WTC11 (cell line): ENCODE measurements around the gene CTNND2. TPM values are rescaled to one million over a fixed set of nuclear protein-coding genes. Genes with fewer than 3 reads are reported as not detected.

Source experiments
- ATF1 ChIP-seq: sonication (generic); formaldehyde crosslinking; IDR thresholded peaks from 2 replicates; pipeline ENCODE4 v1.8.1; 2023; ENCODE audit warnings: mild to moderate bottlenecking, moderate library complexity, missing genetic modification reagents
- ATF3 ChIP-seq: sonication (generic); formaldehyde crosslinking; conservative IDR thresholded peaks from 2 replicates; pipeline ENCODE4 v1.8.1; 2022; ENCODE audit warnings: mild to moderate bottlenecking, missing genetic modification reagents
- ATF6 ChIP-seq: sonication (generic); formaldehyde crosslinking; IDR thresholded peaks from 2 replicates; pipeline ENCODE4 v1.8.1; 2023; ENCODE audit warnings: mild to moderate bottlenecking, missing genetic modification reagents
- CBFB ChIP-seq: sonication (generic); formaldehyde crosslinking; IDR thresholded peaks from 2 replicates; pipeline ENCODE4 v1.8.1; 2022; ENCODE audit warnings: mild to moderate bottlenecking, low read depth, missing genetic modification reagents
- E2F1 ChIP-seq: sonication (generic); formaldehyde crosslinking; IDR thresholded peaks from 2 replicates; pipeline ENCODE4 v1.8.0; 2022; ENCODE audit warnings: mild to moderate bottlenecking, missing genetic modification reagents
- E2F4 ChIP-seq: sonication (generic); formaldehyde crosslinking; IDR thresholded peaks from 2 replicates; pipeline ENCODE4 v1.8.1; 2022; ENCODE audit warnings: low read depth, mild to moderate bottlenecking, moderate library complexity, missing genetic modification reagents, borderline replicate concordance
- E2F5 ChIP-seq: sonication (generic); formaldehyde crosslinking; IDR thresholded peaks from 2 replicates; pipeline ENCODE4 v1.8.1; 2022; ENCODE audit warnings: mild to moderate bottlenecking, moderate library complexity, missing genetic modification reagents
- ELF4 ChIP-seq: sonication (generic); formaldehyde crosslinking; IDR thresholded peaks from 2 replicates; pipeline ENCODE4 v1.8.1; 2022; ENCODE audit warnings: low read depth, mild to moderate bottlenecking, moderate library complexity, missing genetic modification reagents
- EMX1 ChIP-seq: fragments of 250-450 bp; sonication (Bioruptor Pico); IDR thresholded peaks from 2 replicates; pipeline ENCODE4 v1.8.0; 2021; ENCODE audit warnings: mild to moderate bottlenecking
- FOXJ3 ChIP-seq: sonication (generic); formaldehyde crosslinking; IDR thresholded peaks from 2 replicates; pipeline ENCODE4 v1.9.0; 2021; ENCODE audit warnings: missing genetic modification reagents, mild to moderate bottlenecking, borderline replicate concordance
- FOXP1 ChIP-seq: sonication (generic); formaldehyde crosslinking; IDR thresholded peaks from 2 replicates; pipeline ENCODE4 v1.8.0; 2022; ENCODE audit warnings: missing genetic modification reagents, mild to moderate bottlenecking, moderate library complexity, borderline replicate concordance
- FOXP4 ChIP-seq: sonication (generic); formaldehyde crosslinking; IDR thresholded peaks from 2 replicates; pipeline ENCODE4 v1.8.0; 2022; ENCODE audit warnings: mild to moderate bottlenecking, missing genetic modification reagents
- GABPB1 ChIP-seq: sonication (generic); formaldehyde crosslinking; IDR thresholded peaks from 2 replicates; pipeline ENCODE4 v1.8.1; 2023; ENCODE audit warnings: mild to moderate bottlenecking, missing genetic modification reagents
- HMGA2 ChIP-seq: fragments of 250-450 bp; sonication (Bioruptor Pico); IDR thresholded peaks from 2 replicates; pipeline ENCODE4 v1.4.0; 2021; ENCODE audit warnings: mild to moderate bottlenecking, moderate library complexity
- IRF1 ChIP-seq: sonication (generic); formaldehyde crosslinking; IDR thresholded peaks from 2 replicates; pipeline ENCODE4 v1.8.0; 2023; ENCODE audit warnings: missing genetic modification reagents
- JUN ChIP-seq: sonication (generic); formaldehyde crosslinking; IDR thresholded peaks from 2 replicates; pipeline ENCODE4 v1.8.0; 2023; ENCODE audit warnings: mild to moderate bottlenecking, missing genetic modification reagents
- KAT7 ChIP-seq: sonication (generic); formaldehyde crosslinking; IDR thresholded peaks from 2 replicates; pipeline ENCODE4 v1.8.1; 2023; ENCODE audit warnings: missing genetic modification reagents, mild to moderate bottlenecking, borderline replicate concordance
- NFE2L1 ChIP-seq: sonication (generic); formaldehyde crosslinking; IDR thresholded peaks from 2 replicates; pipeline ENCODE4 v1.8.1; 2023; ENCODE audit warnings: missing genetic modification reagents
- NR3C1 ChIP-seq: sonication (generic); formaldehyde crosslinking; conservative IDR thresholded peaks from 2 replicates; pipeline ENCODE4 v1.8.1; 2023; ENCODE audit warnings: low read depth, mild to moderate bottlenecking, missing genetic modification reagents
- PRRX2 ChIP-seq: fragments of 250-450 bp; sonication (Bioruptor Pico); IDR thresholded peaks from 2 replicates; pipeline ENCODE4 v1.8.0; 2021; ENCODE audit warnings: mild to moderate bottlenecking
- RELA ChIP-seq: sonication (generic); formaldehyde crosslinking; IDR thresholded peaks from 2 replicates; pipeline ENCODE4 v1.8.1; 2022; ENCODE audit warnings: missing genetic modification reagents, mild to moderate bottlenecking, borderline replicate concordance
- TEAD1 ChIP-seq: sonication (generic); formaldehyde crosslinking; IDR thresholded peaks from 2 replicates; pipeline ENCODE4 v1.8.0; 2022; ENCODE audit warnings: mild to moderate bottlenecking, missing genetic modification reagents
- ZNF138 ChIP-seq: sonication (generic); formaldehyde crosslinking; conservative IDR thresholded peaks from 2 replicates; pipeline ENCODE4 v1.8.1; 2022; ENCODE audit warnings: mild to moderate bottlenecking, moderate library complexity, missing genetic modification reagents
- ZNF219 ChIP-seq: sonication (generic); formaldehyde crosslinking; IDR thresholded peaks from 2 replicates; pipeline ENCODE4 v1.8.0; 2023; ENCODE audit warnings: missing genetic modification reagents, mild to moderate bottlenecking, borderline replicate concordance
- ZNF423 ChIP-seq: fragments of 250-450 bp; sonication (Bioruptor Pico); IDR thresholded peaks from 2 replicates; pipeline ENCODE4 v2.1.2; 2022; ENCODE audit warnings: mild to moderate bottlenecking, moderate library complexity
- ZNF425 ChIP-seq: fragments of 250-450 bp; sonication (Bioruptor Pico); conservative IDR thresholded peaks from 2 replicates; pipeline ENCODE4 v1.9.0; 2021; ENCODE audit warnings: mild to moderate bottlenecking
- ZNF671 ChIP-seq: fragments of 250-450 bp; sonication (Bioruptor Pico); IDR thresholded peaks from 2 replicates; pipeline ENCODE4 v1.8.0; 2021; ENCODE audit warnings: mild to moderate bottlenecking
- ZSCAN18 ChIP-seq: fragments of 250-450 bp; sonication (Bioruptor Pico); IDR thresholded peaks from 2 replicates; pipeline ENCODE4 v2.1.2; 2022; ENCODE audit warnings: mild to moderate bottlenecking, moderate library complexity
- total RNA-seq: library from RNA; stranded (reverse); gene quantifications from 3 replicates; pipeline ENCODE4 v1.2.3, GENCODE V29; 2021

The CTNND2 gene
- total RNA-seq, 1 experiment from 2014 or later, result 11.9 TPM

- TF ChIP-seq E2F1 (CRISPR knock-in tag) (0 out of 2 replicates have a peak, but pooled peaks have one; percentile 46), CBFB (no peak), PRRX2 (CRISPR knock-in tag) (no peak), RELA (CRISPR knock-in tag) (no peak), ATF3 (CRISPR knock-in tag) (no peak), IRF1 (no peak), ZNF219 (no peak), ATF6 (CRISPR knock-in tag) (no peak), ATF1 (CRISPR knock-in tag) (no peak), KAT7 (CRISPR knock-in tag) (no peak), NFE2L1 (CRISPR knock-in tag) (no peak), ZNF425 (CRISPR knock-in tag) (no peak), ZNF671 (no peak), NR3C1 (CRISPR knock-in tag) (no peak), FOXP4 (CRISPR knock-in tag) (no peak), ELF4 (CRISPR knock-in tag) (no peak), HMGA2 (CRISPR knock-in tag) (no peak), E2F4 (no peak), ZNF138 (CRISPR knock-in tag) (no peak), E2F5 (CRISPR knock-in tag) (peak; percentile 44; the same call in 1 of the 2 replicates), FOXP1 (CRISPR knock-in tag) (peak; percentile 53; the same call in 1 of the 2 replicates), FOXJ3 (CRISPR knock-in tag) (no peak), EMX1 (CRISPR knock-in tag) (no peak), ZSCAN18 (CRISPR knock-in tag) (no peak), GABPB1 (CRISPR knock-in tag) (no peak), ZNF423 (CRISPR knock-in tag) (peak; percentile 74), JUN (CRISPR knock-in tag) (no peak), TEAD1 (CRISPR knock-in tag) (no peak)
These were observed 519.6 kb downstream of the CTNND2 start (continued) for GRCh38 chr5:11384441-11385250.
